Measurements from ENCODE around the gene GBP7. TPM values are rescaled to one million over a fixed set of nuclear protein-coding genes. Genes with fewer than 3 reads are reported as not detected.
"Not testable (repeated sequence)": the region's sequence is repeated elsewhere in the genome, so short reads cannot be mapped to it uniquely, and the experiment has no call there.

Gene GBP7
- total RNA-seq, 1 experiment from 2014 or later = not detected

DNA sequence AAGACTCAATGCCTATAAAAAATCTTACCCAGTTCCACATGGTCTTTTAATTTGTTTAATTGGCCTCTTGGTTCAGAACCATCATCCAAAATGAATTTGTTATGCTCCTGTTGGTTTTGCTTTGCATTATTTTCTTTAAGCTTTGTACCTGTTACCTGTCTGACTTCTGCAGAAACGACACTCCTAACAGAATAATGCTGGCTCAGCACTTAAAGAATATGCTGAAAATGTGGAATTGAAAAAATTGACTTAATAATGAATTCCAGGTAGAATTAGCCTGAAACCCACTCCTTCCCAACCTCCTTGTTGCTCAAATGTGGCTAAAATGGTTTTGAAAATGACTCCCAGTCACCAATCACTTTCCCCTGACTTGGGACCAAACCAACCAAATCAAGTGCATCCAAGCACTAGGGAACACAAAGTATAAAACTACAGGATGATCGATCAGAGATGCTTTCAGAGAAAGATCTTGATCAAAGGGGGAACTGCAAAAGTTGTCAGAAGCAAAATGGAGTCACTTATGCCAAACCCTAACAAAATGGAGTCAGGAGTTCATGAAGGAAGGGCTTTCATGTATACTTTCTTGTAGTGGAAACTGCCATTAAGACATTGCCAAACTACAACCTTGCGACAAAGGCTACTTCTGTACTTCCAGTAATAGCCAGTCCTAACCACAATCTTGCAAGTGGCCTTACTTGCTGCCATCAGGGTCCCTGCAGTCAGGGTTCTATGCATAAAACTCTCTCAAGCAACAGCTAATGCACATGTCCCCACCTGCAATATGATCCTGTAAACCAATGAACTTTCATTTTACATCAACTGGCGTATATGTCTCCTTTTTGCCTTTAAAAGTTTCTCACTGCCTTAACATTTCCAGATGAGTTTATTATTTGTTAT lies 5.4 kb downstream of the GBP7 start:
- DNase-seq (ENCODE audit: low read depth) = no peak

DNA sequence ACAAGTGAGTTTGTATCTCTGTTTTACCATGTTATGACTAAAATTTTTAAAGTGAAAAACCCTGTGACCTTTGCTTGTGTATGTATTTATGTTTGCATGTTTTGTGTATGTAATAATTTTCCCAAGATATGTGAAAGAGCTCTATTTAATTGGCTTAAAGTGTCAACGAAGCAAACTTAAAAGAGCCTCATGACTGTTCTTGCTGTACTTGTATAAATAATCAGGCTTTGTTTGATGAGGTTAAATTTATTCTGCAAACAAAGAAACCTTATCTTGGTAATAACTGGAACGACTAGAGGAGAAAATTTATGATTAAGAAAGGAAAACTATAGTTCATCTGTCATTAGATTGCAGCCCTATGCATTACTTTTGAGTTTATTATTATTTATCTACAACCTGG lies 6.6 kb downstream of the GBP7 start:
- no peak for DNase-seq (ENCODE audit: low read depth)

GRCh38 chr1:89167590-89168230 lies 8.1 kb downstream of the GBP7 start:
- no peak for DNase-seq (ENCODE audit: low read depth)

- no peak for DNase-seq (ENCODE audit: low read depth)
Observed at GRCh38 chr1:89166705-89167104, 9.1 kb downstream of the GBP7 start.

- no peak for DNase-seq (ENCODE audit: low read depth)
Observed at GRCh38 chr1:89165811-89166210, 10.0 kb downstream of the GBP7 start.

GRCh38 chr1:89151047-89151446 lies 24.8 kb downstream of the GBP7 start:
- DNase-seq (ENCODE audit: low read depth) = no peak

GRCh38 chr1:89149976-89150375 lies 25.8 kb downstream of the GBP7 start:
- no peak for DNase-seq (ENCODE audit: low read depth)

DNA sequence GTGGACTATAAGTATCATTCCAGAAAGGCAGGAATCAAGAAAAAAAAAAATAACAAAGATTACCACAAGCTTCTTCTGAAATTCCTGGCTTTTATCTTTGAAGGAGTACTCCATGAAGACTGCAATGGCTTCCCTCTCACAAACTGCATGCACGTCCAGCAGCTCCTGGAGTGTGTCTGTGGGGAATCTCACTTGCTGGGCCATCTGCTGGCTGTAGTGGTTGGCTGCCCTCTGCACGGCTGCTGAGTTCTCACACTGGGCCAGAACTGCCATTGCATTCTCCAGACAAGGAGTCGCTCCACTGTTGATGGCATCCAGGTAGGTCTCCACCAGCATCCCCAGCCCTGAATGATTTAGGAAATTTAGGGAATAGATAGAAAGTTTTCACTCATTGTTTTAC lies 26.6 kb downstream of the GBP7 start:
- peak; percentile 60 for DNase-seq (ENCODE audit: low read depth)

DNA sequence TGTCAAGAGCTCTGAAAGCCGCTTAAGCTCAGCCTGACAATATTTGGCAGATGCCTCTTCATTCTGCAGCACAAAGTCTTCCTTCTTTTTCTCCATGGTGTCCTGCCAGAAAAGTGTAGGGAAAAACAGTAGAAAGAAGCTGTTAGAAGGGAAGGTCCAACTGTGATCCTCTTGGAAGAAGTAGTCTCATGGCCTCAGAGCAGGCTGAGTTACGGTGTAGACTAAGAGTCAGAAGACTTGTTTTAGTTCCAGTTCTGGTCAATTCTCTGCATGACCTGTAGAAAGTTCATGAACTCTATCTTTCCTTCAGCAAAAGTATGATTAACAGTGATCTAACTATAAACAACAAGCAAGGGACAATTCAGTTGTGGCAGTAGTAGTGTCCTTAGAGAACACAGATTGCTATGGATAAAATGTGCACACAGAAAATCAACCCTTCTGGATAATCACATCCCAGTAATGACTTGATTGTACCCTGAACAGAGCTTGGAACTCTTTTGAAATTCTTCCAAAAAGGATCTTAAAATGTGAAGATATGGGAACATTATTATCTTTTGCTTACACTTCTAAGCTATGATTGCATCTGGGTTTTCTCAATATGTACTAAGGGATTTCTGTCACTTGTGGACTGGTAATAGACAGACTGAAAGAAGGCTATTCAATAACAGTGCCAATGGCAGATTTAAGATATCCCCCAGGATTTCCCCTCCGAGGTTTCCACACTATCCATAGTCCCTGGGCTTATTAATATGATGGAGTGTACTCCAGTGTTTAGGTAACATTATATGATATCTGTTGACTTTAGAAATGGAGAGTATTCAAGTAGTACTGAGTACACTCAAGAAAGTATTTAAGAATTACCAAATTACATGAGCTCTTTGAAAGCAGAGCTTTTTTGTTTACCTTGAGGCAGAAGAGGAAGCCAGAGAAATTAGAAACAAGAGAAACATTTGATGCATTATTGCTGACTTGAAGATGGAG lies 27.8 kb downstream of the GBP7 start:
- DNase-seq (ENCODE audit: low read depth) = no peak

GRCh38 chr1:89146721-89147120 lies 29.1 kb downstream of the GBP7 start:
- DNase-seq (ENCODE audit: low read depth) = no peak

DNA sequence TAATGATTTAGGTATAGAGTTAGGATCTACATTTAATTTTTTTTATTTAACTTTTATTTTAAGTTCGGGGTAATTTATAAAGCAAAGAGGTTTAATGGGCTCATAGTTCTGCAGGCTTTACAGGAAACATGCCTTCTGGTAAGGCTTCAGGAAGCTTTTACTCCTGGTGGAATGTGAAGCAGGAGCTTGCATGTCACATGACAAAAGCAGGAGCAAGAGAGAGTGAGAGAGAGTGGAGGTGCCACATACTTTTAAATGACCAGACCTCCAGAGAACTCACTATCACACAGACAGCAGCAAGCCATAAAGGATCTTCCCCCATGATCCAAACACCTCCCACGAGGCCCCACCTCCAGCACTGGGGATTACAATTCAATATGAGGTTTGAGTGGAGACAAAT lies 32.3 kb downstream of the GBP7 start:
- DNase-seq (ENCODE audit: low read depth) = no peak

DNA sequence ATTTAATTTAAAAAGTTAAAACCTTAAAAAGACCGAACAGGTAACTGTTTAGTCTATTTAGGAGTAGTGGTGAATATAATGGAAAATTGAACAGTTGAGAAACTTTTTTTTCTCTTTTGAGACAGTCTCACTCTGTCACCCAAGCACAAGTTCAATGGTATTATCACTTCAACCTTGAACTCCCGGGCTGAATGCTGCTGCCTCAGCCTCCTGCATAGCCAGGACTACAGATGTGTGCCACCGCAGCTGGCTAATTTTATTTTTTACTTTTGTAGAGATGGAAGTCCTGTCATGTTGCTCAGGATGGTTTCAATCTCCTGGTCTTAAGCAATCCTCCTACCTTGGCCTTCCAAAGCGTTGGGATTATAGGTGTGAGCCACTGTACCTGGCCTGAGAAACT lies 33.6 kb downstream of the GBP7 start:
- DNase-seq (ENCODE audit: low read depth) = no peak

DNA sequence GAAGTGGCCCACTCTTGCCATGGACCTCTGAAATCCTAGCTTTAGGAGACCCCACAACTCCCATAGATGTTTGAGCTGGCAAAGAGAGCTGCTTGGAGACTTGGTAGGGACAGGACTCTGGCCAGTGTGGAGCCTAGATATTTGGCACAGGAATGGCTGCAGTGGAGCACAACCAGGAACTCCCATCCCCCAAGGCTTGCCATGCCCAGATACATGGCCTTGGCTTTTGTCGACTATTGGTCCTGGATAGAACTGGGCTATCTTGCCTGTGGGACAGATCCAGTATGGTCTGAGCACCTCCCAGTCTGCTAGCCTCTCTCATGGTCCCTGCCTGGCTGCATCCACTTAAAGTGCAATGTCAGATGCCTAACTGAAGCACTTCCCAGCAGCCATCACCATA lies 42.1 kb downstream of the GBP7 start:
- DNase-seq (ENCODE audit: low read depth) = no peak

DNA sequence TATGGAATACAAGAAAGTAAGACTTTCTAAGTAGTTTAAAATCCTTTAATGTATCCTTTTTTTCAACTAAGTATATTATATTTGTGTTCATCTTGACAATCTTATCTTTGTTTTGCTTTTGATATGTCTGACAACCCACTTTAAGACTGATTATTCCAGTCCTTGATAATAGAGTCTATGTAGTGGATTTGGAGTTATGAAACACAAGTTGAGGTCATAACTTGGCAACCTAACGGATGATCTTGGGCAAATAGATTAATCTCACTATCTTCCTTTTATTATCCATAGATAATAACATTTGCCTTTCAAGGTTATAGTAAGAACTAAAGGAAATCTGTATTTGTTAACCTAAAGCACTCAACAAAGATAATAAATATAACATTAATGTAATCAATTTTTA lies 45.1 kb downstream of the GBP7 start:
- no peak for DNase-seq (ENCODE audit: low read depth)

GRCh38 chr1:89129911-89130310 lies 45.9 kb downstream of the GBP7 start:
- DNase-seq (ENCODE audit: low read depth) = no peak

DNA sequence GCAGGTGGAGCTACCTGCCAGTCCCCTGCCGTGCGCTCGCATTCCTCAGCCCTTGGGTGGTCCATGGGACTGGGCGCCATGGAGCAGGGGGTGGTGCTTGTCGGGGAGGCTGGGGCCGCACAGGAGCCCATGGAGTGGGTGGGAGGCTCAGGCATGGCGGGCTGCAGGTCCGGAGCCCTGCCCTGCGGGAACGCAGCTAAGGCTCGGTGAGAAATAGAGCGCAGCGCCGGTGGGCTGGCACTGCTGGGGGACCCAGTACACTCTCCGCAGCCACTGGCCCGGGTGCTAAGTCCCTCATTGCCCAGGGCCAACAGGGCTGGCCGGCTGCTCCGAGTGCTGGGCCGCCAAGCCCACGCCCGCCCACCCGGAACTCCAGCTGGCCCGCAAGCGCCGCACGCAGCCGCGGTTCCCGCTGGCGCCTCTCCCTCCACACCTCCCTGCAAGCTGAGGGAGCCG lies 47.8 kb downstream of the GBP7 start:
- DNase-seq (ENCODE audit: low read depth) = not testable (repeated sequence)

- DNase-seq (ENCODE audit: low read depth) = peak; percentile 14
Observed at GRCh38 chr1:89126602-89127565, 48.9 kb downstream of the GBP7 start.

DNA sequence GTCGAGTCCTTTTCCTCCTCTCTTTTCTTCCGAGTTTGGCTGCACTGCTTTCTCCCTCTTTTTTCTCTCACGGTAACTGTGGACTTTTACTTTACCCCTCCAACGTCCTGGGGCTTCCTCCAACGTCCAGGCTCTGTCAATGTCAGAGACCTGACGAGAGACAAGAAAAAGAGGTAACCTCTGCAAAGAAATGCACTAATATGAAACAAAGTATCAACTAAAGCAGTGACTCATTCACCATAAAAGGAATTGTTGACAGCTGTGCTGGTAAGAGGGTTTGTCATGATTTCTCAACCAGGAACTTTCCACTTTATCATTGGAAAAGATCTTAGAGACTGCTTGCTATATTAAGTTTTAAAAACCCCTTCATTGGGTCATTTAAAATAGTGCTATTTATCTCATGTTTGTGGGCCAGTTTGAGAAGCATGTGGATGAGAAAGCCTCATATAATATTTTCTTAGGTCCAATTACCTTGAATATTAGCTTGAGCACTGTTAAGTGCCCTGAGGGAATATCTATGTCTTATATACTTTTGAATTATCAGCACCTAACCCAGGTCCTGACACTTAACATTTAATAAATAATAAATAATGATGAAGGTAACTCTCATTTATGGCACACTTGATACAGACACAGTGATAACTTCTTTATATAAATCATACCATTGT lies 49.8 kb downstream of the GBP7 start, which contains the start of gene GBP2:
Gene GBP2, minus strand, starts transcription at position 202 of the 668 bp plus-strand sequence. CDS start 4,148 bp downstream, outside the sequence.
- DNase-seq (ENCODE audit: low read depth) = peak; percentile 83

- DNase-seq (ENCODE audit: low read depth) = peak; percentile 11
Observed at GRCh38 chr1:89125240-89125912, 50.4 kb downstream of the GBP7 start.
